H1 (cell line): ENCODE measurements around the gene SLC19A1. TPM values are rescaled to one million over a fixed set of nuclear protein-coding genes. Genes with fewer than 3 reads are reported as not detected.
A peak's percentile ranks its signal among the peaks of the same experiment; 100 is the strongest.

Experiments used
- CTCF ChIA-PET: fragments of 300-600 bp; sonication (Branson Sonifier 250); formaldehyde crosslinking; loops from one replicate; lab custom pipeline; 2021; ENCODE audit not compliant: partially characterized antibody; lab: Charles Lee
- POLR2A ChIA-PET: fragments of 300-600 bp; sonication (Branson Sonifier 250); formaldehyde crosslinking; loops from one replicate; lab custom pipeline; 2021; ENCODE audit warnings: inconsistent platforms; ENCODE audit not compliant: partially characterized antibody; lab: Charles Lee
- DNase-seq, 2 experiments: peaks; one replicate each; pipeline versions ENCODE4 v3.0.0 to v3.0.0-alpha.2; 2010 to 2022; ENCODE audit warnings: low spot score in 2 of 2, low read depth in 1 of 2, mixed read lengths in 1 of 2
- FAIRE-seq: peaks from 2 replicates; lab custom pipeline; 2011; peaks lifted over from hg19 to GRCh38; lab: Jason Lieb, UNC
- H2AFZ ChIP-seq: 2 replicates; pipeline ENCODE4 v1.8.1; 2012; ENCODE audit warnings: low read length, inconsistent platforms
- H2AK5ac ChIP-seq: 2 replicates; pipeline ENCODE4 v1.6.1; 2013; ENCODE audit warnings: low read depth, low read length
- H2BK120ac ChIP-seq: replicated peaks from 2 replicates; pipeline ENCODE3; 2013; ENCODE audit warnings: low read depth, low read length, inconsistent platforms
- H2BK12ac ChIP-seq: 2 replicates; pipeline ENCODE4 v1.6.1; 2013; ENCODE audit warnings: low read depth, low read length
- H2BK15ac ChIP-seq: 2 replicates; pipeline ENCODE4 v1.6.1; 2013; ENCODE audit warnings: low read length
- H2BK20ac ChIP-seq: 2 replicates; pipeline ENCODE4 v1.6.1; 2013; ENCODE audit warnings: low read length
- H2BK5ac ChIP-seq: 2 replicates; pipeline ENCODE4 v1.6.1; 2013; ENCODE audit warnings: low read depth, low read length
- H3K14ac ChIP-seq: 2 replicates; pipeline ENCODE4 v1.6.1; 2013; ENCODE audit warnings: inconsistent platforms; ENCODE audit not compliant: insufficient read length
- H3K18ac ChIP-seq: 2 replicates; pipeline ENCODE4 v1.6.1; 2013; ENCODE audit warnings: low read length; ENCODE audit errors: extremely low read depth
- H3K23ac ChIP-seq: 2 replicates; pipeline ENCODE4 v1.6.1; 2013; ENCODE audit warnings: inconsistent platforms; ENCODE audit not compliant: insufficient read length
- H3K23me2 ChIP-seq: 2 replicates; pipeline ENCODE4 v1.6.1; 2013; ENCODE audit warnings: low read depth, low read length
- H3K27ac ChIP-seq: 2 replicates; pipeline ENCODE4 v1.6.1; 2011; ENCODE audit warnings: low read depth, low read length, inconsistent platforms
- H3K27me3 ChIP-seq, 4 experiments: replicated peaks in 1 of 4; 1 replicate in 1 of 4; 2 replicates in 3 of 4; pipeline versions ENCODE4 v1.6.1 to v1.8.1; 2011 to 2013; ENCODE audit warnings: low read length in 3 of 4, mild to moderate bottlenecking in 3 of 4, inconsistent platforms in 2 of 4, mixed read lengths in 2 of 4, moderate library complexity in 1 of 4; ENCODE audit not compliant: control insufficient read depth in 3 of 4, insufficient read depth in 3 of 4; ENCODE audit errors: extremely low read depth in 1 of 4
- H3K36me3 ChIP-seq, 4 experiments: 2 replicates each; pipeline versions ENCODE4 v1.6.1 to v1.8.1; 2011 to 2013; ENCODE audit warnings: mild to moderate bottlenecking in 4 of 4, low read length in 3 of 4, moderate library complexity in 2 of 4, control low read depth in 1 of 4, inconsistent platforms in 1 of 4; ENCODE audit not compliant: insufficient read depth in 4 of 4, control insufficient read depth in 2 of 4
- H3K4ac ChIP-seq: replicated peaks from 2 replicates; pipeline ENCODE3; 2013; ENCODE audit warnings: low read length, low read depth, mixed read lengths, inconsistent platforms; ENCODE audit not compliant: insufficient read length
- H3K4me1 ChIP-seq, 4 experiments: replicated peaks in 1 of 4; 1 replicate in 1 of 4; 2 replicates in 3 of 4; pipeline versions ENCODE4 v1.6.1 to v1.8.1; 2011 to 2013; ENCODE audit warnings: low read length in 3 of 4, inconsistent platforms in 2 of 4, mixed read lengths in 1 of 4; ENCODE audit not compliant: insufficient read depth in 4 of 4, control insufficient read depth in 3 of 4
- H3K4me2 ChIP-seq, 2 experiments: 2 replicates each; pipeline versions ENCODE4 v1.6.1 to v1.8.1; 2011 to 2013; ENCODE audit warnings: low read depth in 2 of 2, low read length in 2 of 2, control low read depth in 1 of 2, inconsistent platforms in 1 of 2, mild to moderate bottlenecking in 1 of 2; ENCODE audit not compliant: insufficient read depth in 1 of 2
- H3K4me3 ChIP-seq, 4 experiments: fragments of 200-600, 300-600 bp in 1 of 4; sonication (generic), shearing (Covaris generic), sonication (Bioruptor Twin) in 1 of 4; 2 replicates each; pipeline versions ENCODE4 v1.5.1 to v1.8.1; 2011 to 2016; ENCODE audit warnings: low read length in 4 of 4, low read depth in 3 of 4, control low read depth in 2 of 4, inconsistent platforms in 2 of 4, mild to moderate bottlenecking in 2 of 4, mixed read lengths in 1 of 4, moderate library complexity in 1 of 4; ENCODE audit not compliant: insufficient read depth in 2 of 4; ENCODE audit errors: extremely low read depth in 1 of 4
- H3K56ac ChIP-seq: replicated peaks from 2 replicates; pipeline ENCODE3; 2013; ENCODE audit warnings: low read depth, mild to moderate bottlenecking, mixed read lengths, low read length, inconsistent platforms; ENCODE audit not compliant: insufficient read length
- H3K79me1 ChIP-seq: 2 replicates; pipeline ENCODE4 v1.6.1; 2013; ENCODE audit warnings: low read depth, low read length, control low read depth
- H3K79me2 ChIP-seq, 2 experiments: 2 replicates each; pipeline versions ENCODE4 v1.6.1 to v1.8.1; 2012 to 2013; ENCODE audit warnings: low read length in 2 of 2, mild to moderate bottlenecking in 2 of 2, inconsistent platforms in 1 of 2; ENCODE audit not compliant: insufficient read depth in 2 of 2, control insufficient read depth in 1 of 2
- H3K9ac ChIP-seq, 4 experiments: replicated peaks in 1 of 4; 1 replicate in 1 of 4; 2 replicates in 3 of 4; pipeline versions ENCODE4 v1.6.1 to v1.8.1; 2011 to 2013; ENCODE audit warnings: low read depth in 3 of 4, low read length in 3 of 4, control low read depth in 2 of 4, mild to moderate bottlenecking in 2 of 4, moderate library complexity in 2 of 4, inconsistent platforms in 1 of 4; ENCODE audit errors: extremely low read depth in 1 of 4
- H3K9me3 ChIP-seq, 2 experiments: 2 replicates each; pipeline versions ENCODE4 v1.6.1 to v1.8.1; 2012 to 2013; ENCODE audit warnings: mild to moderate bottlenecking in 2 of 2, moderate library complexity in 2 of 2, control low read depth in 1 of 2, inconsistent platforms in 1 of 2, low read depth in 1 of 2, low read length in 1 of 2, mixed read lengths in 1 of 2; ENCODE audit not compliant: insufficient read depth in 2 of 2
- H4K20me1 ChIP-seq, 2 experiments: replicated peaks in 1 of 2; 2 replicates each; pipeline versions ENCODE3 to v1.8.1; 2011 to 2013; ENCODE audit warnings: inconsistent platforms in 2 of 2, low read length in 2 of 2, mild to moderate bottlenecking in 1 of 2; ENCODE audit not compliant: insufficient read depth in 2 of 2, control insufficient read depth in 1 of 2
- H4K5ac ChIP-seq: 2 replicates; pipeline ENCODE4 v1.6.1; 2013; ENCODE audit warnings: low read length, low read depth, mixed read lengths, inconsistent platforms; ENCODE audit not compliant: insufficient read length
- H4K8ac ChIP-seq: 2 replicates; pipeline ENCODE4 v1.8.0; 2013; ENCODE audit warnings: mild to moderate bottlenecking, moderate library complexity, low read length, inconsistent platforms; ENCODE audit not compliant: insufficient read depth; ENCODE audit errors: extremely low read depth
- H4K91ac ChIP-seq: replicated peaks from 2 replicates; pipeline ENCODE3; 2013; ENCODE audit warnings: low read length, mixed read lengths, inconsistent platforms; ENCODE audit not compliant: insufficient read length
- CHD1 ChIP-seq: IDR thresholded peaks from 2 replicates; pipeline ENCODE4 v1.6.1; 2012; ENCODE audit warnings: low read depth, low read length, improper control_type of control experiment
- CHD2 ChIP-seq: IDR thresholded peaks from 2 replicates; pipeline ENCODE4 v1.6.1; 2012; ENCODE audit warnings: low read length, improper control_type of control experiment
- CREB1 ChIP-seq: IDR thresholded peaks from 2 replicates; pipeline ENCODE4 v1.6.1; 2012; ENCODE audit warnings: inconsistent platforms
- E2F6 ChIP-seq: IDR thresholded peaks from 2 replicates; pipeline ENCODE4 v1.6.1; 2012; ENCODE audit warnings: inconsistent platforms
- JUN ChIP-seq: IDR thresholded peaks from 2 replicates; pipeline ENCODE4 v1.6.1; 2011; ENCODE audit warnings: low read depth, mild to moderate bottlenecking, improper control_type of control experiment, low read length
- KDM1A ChIP-seq: fragments of 200-600, 300-600 bp; sonication (generic); IDR thresholded peaks from 2 replicates; pipeline ENCODE4 v1.7.1; 2016; ENCODE audit warnings: mild to moderate bottlenecking, low read length, borderline replicate concordance
- MAFK ChIP-seq: IDR thresholded peaks from 2 replicates; pipeline ENCODE4 v1.6.1; 2012; ENCODE audit warnings: low read depth, mild to moderate bottlenecking, improper control_type of control experiment, low read length
- MAX ChIP-seq: IDR thresholded peaks from 2 replicates; pipeline ENCODE4 v1.6.1; 2012; ENCODE audit warnings: inconsistent platforms
- POLR2A ChIP-seq, 2 experiments: IDR thresholded peaks; 1 replicate in 1 of 2; 2 replicates in 1 of 2; pipeline ENCODE4 v1.6.1; 2011; ENCODE audit warnings: low read depth in 2 of 2, low read length in 2 of 2, mild to moderate bottlenecking in 2 of 2; ENCODE audit errors: control extremely low read depth in 1 of 2
- RBBP5 ChIP-seq: IDR thresholded peaks from 2 replicates; pipeline ENCODE4 v1.7.1; 2012; ENCODE audit warnings: low read depth, mild to moderate bottlenecking, inconsistent platforms, low read length, moderate library complexity, borderline replicate concordance
- RXRA ChIP-seq: IDR thresholded peaks from 2 replicates; pipeline ENCODE4 v1.6.1; 2011; ENCODE audit warnings: low read depth, mild to moderate bottlenecking, low read length, moderate library complexity; ENCODE audit not compliant: insufficient read depth
- SP2 ChIP-seq: IDR thresholded peaks from 2 replicates; pipeline ENCODE4 v1.6.1; 2012; ENCODE audit warnings: mild to moderate bottlenecking, low read length, inconsistent platforms
- TBP ChIP-seq: IDR thresholded peaks from 2 replicates; pipeline ENCODE4 v1.6.1; 2011; ENCODE audit warnings: low read depth, low read length, improper control_type of control experiment
- WGBS, 2 experiments: shearing (Covaris generic) in 1 of 2; methylation state at CpG; one replicate each; pipeline versions ENCODE4 v1.1.6 to v1.1.7; 2013 to 2015; ENCODE audit warnings: low lambda C conversion rate in 2 of 2, mixed read lengths in 2 of 2, inconsistent platforms in 1 of 2, low coverage in 1 of 2, missing lambda C conversion rate in 1 of 2; ENCODE audit not compliant: insufficient replicate concordance in 2 of 2, insufficient coverage in 1 of 2, insufficient read length in 1 of 2; ENCODE audit errors: extremely low coverage in 1 of 2, missing lambda C conversion rate in 1 of 2; 5-methylcytosine and 5-hydroxymethylcytosine counted together
- polyA plus RNA-seq, 7 experiments: library from polyadenylated mRNA; depleted of rRNA in 3 of 7; stranded (reverse) in 5 of 7; unstranded in 2 of 7; fragments of >200 nt in 5 of 7; fragments of 200-250 nt in 2 of 7; gene quantifications; 1 replicate in 5 of 7; 2 replicates in 1 of 7; 4 replicates in 1 of 7; pipeline versions ENCODE4 v1.2.1 to v1.2.3, GENCODE V29; 2011 to 2013; ENCODE audit warnings: missing spikeins in 2 of 7, mixed read lengths in 2 of 7
- total RNA-seq: library from RNA; stranded (reverse); fragmentation: NEBNext Ultra II Directional; extraction: Animal tissue kit (Norgen Biotek cat#: 25700); gene quantifications from 2 replicates; pipeline ENCODE4 v1.2.1, GENCODE V29; 2021

Gene SLC19A1
- total and polyA plus RNA-seq, 2 of the 8 experiments (the other 6 are each of a cell fraction or from before 2014, with no cell fraction given), result 31.6 to 43.8 TPM

GRCh38 chr21:45575993-45576837 is 34.0 kb upstream of the SLC19A1 start:
- H2BK120ac ChIP-seq, result no peak overlapping the region
- no peak overlapping the region for H3K4me2 ChIP-seq
- H2BK5ac ChIP-seq, result no peak overlapping the region
- no peak overlapping the region for H4K91ac ChIP-seq
- FAIRE-seq, result no peak
- H4K5ac ChIP-seq, result no peak overlapping the region
- H3K18ac ChIP-seq, result no peak overlapping the region
- peak overlapping the region; percentile 63 for H4K8ac ChIP-seq
- no peak overlapping the region for H3K9ac ChIP-seq
- no peak overlapping the region for H3K4ac ChIP-seq
- no peaks in the 10 kb centered on the region for H4K20me1 ChIP-seq
- H3K4me3 ChIP-seq, result no peak overlapping the region
- H3K79me1 ChIP-seq, result no peaks in the 10 kb centered on the region
- no peak overlapping the region for H3K23ac ChIP-seq
- no peak for DNase-seq
- H3K9me3 ChIP-seq, result no peaks in the 10 kb centered on the region; a peak in 1 of 4 replicates
- 89% methylated on average over 21 of the region's 21 CpGs; no CpG with 5 or more reads in 1 of the 2 experiments for WGBS, 2 experiments
- peaks cover 0 to 12% (median 6%) of the 10 kb centered on the region in 4 experiments; a peak in 4 of 7 replicates for H3K4me1 ChIP-seq
- no peak overlapping the region for H3K14ac ChIP-seq
- POLR2A ChIA-PET, result interaction anchor here (1.7 kb wide), 1 partner anchor 20 kb away, joined by 4 read pairs; no protein-coding TSS in a partner anchor
- CTCF ChIA-PET, result interaction anchor here (0.6 to 3.3 kb wide), 8 partner anchors 17 to 336 kb away, joined by 3 to 15 read pairs (median 4); no protein-coding TSS in a partner anchor
- H3K23me2 ChIP-seq, result no peaks in the 10 kb centered on the region
- H3K79me2 ChIP-seq, result no peaks in the 10 kb centered on the region
- H3K27ac ChIP-seq, result no peak overlapping the region
- no peak overlapping the region for H3K56ac ChIP-seq
- H3K36me3 ChIP-seq, result no peaks in the 10 kb centered on the region
- H2BK12ac ChIP-seq, result no peak overlapping the region
- no peak overlapping the region for H2AFZ ChIP-seq
- no peak overlapping the region for H2BK15ac ChIP-seq
- no peak overlapping the region for H2AK5ac ChIP-seq
- H2BK20ac ChIP-seq, result no peak overlapping the region
- no peaks in the 10 kb centered on the region; a peak in 2 of 7 replicates for H3K27me3 ChIP-seq
- TF ChIP-seq MAFK (no peak), KDM1A (no peak), E2F6 (no peak), RXRA (no peak), JUN (no peak), RBBP5 (no peak), POLR2A (IDR thresholded peaks at IDR 0.05; ENCODE audit: control extremely low read depth in 1 of 2, low read depth in 2 of 2, low read length in 2 of 2) (no peak), TBP (no peak), CHD1 (no peak), CHD2 (no peak), CREB1 (no peak), SP2 (no peak), MAX (no peak)
